Measurements from ENCODE around the gene CST5.
"Not testable (repeated sequence)": the region's sequence is repeated elsewhere in the genome, so short reads cannot be mapped to it uniquely, and the experiment has no call there.

Gene CST5, protein sequence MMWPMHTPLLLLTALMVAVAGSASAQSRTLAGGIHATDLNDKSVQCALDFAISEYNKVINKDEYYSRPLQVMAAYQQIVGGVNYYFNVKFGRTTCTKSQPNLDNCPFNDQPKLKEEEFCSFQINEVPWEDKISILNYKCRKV

GRCh38 chr20:23879328-23879798 lies at the start of gene CST5:
Gene CST5, minus strand, starts transcription at chr20:23879748. Its CDS starts 72 bp downstream, at chr20:23879676.
- DNase-seq, result no peak
- intact Hi-C loops (cut with DNase I), result no loop called here

GRCh38 chr20:23928788-23929187 lies 49.2 kb upstream of the CST5 start:
- intact Hi-C loops (cut with DNase I), result no loop called here
- no peak for DNase-seq

GRCh38 chr20:23928353-23928752 lies 48.8 kb upstream of the CST5 start:
- DNase-seq, result no peak
- intact Hi-C loops (cut with DNase I), result no loop called here

DNA sequence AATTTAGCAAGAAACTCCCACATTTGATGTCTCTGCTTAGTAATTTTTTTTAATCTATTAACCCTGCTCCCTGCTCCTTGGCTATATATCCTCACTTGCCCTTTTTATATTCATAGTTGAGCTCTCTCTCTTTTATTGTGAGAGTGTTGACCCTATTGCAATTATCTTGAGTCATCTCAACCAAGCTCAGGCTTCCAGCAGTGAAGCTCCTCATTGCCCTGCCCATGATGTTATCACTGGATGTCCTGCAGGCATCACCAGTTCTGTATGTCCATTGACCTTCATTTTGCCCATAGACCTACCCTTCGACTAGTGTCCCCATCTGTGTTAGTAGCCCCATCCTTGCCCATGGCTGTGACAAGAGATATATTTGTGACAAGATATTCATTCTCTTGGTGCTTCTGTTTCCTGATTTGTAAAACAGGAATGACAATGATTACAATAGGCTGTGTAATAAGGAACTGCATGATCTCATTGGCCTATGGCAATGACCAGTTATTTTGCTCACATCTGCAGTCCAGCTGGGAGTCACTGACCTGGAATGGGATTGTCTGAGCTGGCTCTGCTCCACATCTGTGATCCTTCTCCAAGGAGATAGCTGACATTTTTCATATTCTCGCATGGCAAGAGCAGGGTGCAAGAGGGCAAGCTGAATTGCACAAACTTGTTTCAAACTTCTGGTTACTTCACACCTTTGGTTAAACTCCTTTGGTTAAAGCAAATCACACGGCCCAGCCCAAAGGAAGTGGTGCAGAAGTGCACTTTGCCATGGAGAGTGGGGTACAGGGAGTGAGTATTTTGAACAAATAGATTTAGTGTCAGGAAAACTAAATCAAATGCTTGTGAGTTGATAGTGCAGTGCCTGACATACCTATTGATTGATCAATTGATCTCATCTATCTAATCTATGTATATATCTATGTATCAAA lies 47.7 kb upstream of the CST5 start:
- intact Hi-C loops (cut with DNase I), result no loop called here
- DNase-seq, result no peak

DNA sequence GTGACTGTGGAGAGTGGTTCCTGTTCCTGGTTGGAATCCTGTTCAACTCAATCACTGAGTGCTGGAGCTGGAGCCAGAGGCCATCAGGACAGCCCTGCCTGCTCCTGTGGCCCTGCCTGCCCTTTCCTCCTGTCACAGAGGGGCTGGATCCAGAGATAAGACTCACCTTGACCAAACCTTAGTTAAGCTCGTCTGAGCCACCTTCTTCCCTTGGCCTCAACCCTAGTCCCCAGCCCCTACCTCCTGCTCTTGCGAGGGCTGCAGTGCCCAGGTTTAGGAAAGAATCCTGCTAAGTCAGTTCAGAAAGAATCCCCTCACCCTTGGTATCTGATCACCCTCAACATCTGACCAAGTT lies 47.0 kb upstream of the CST5 start:
- intact Hi-C loops (cut with DNase I), result no loop called here

GRCh38 chr20:23925789-23926525 lies 46.4 kb upstream of the CST5 start:
- no peak for DNase-seq
- intact Hi-C loops (cut with DNase I), result no loop called here

More for the DNA sequence above, 47.0 kb upstream of the CST5 start:
- no peak for DNase-seq

GRCh38 chr20:23924751-23925150 lies 45.2 kb upstream of the CST5 start:
- intact Hi-C loops (cut with DNase I), result no loop called here
- DNase-seq, result no peak

DNA sequence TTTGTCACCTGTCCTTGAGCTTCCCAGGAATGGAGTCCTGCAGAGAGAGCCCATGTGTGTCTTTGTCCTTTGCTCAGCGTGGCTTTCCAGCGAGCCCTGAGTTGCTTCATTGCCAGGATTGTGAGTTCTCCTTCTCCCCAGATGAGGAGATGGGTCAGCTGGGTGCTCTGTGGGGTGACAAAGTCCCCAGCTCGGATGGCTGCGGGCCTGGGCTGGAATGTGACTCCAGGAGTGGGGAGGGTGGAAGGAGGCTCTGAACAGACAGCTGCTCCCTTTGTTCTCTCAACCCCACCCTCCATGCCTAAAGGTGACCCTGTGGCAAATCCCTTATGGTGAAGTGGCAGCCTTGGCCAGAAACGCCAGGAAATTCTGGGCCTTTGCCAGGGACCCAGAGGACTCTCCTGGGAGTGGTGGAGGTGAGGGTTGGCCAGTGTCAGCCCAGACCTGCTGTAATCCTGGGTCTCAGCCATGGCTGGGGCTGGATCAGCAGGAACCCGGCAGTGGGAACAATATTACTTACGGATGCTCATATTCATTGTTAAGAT lies 44.4 kb upstream of the CST5 start:
- intact Hi-C loops (cut with DNase I), result no loop called here
- DNase-seq, result no peak

DNA sequence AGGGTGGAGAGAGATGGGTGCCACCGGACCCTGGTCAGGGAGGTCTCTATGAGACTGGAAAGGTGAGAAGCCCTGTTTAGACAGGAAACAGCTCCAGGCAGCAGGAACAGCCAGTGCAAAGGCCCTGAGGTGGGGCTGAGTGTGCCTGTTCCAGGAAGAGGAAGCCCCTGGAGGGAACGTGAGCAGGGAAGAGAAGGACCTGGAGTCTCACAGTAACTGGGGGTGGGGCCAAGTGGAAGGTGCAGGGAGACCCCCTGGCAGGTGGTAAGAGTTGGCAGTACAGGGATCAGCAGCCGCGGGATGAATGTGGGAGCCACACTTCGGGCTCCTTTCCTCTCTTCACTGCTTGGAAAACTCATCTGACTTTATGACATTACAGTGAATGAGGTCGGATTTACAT lies 43.8 kb upstream of the CST5 start:
- intact Hi-C loops (cut with DNase I), result no loop called here
- no peak for DNase-seq

DNA sequence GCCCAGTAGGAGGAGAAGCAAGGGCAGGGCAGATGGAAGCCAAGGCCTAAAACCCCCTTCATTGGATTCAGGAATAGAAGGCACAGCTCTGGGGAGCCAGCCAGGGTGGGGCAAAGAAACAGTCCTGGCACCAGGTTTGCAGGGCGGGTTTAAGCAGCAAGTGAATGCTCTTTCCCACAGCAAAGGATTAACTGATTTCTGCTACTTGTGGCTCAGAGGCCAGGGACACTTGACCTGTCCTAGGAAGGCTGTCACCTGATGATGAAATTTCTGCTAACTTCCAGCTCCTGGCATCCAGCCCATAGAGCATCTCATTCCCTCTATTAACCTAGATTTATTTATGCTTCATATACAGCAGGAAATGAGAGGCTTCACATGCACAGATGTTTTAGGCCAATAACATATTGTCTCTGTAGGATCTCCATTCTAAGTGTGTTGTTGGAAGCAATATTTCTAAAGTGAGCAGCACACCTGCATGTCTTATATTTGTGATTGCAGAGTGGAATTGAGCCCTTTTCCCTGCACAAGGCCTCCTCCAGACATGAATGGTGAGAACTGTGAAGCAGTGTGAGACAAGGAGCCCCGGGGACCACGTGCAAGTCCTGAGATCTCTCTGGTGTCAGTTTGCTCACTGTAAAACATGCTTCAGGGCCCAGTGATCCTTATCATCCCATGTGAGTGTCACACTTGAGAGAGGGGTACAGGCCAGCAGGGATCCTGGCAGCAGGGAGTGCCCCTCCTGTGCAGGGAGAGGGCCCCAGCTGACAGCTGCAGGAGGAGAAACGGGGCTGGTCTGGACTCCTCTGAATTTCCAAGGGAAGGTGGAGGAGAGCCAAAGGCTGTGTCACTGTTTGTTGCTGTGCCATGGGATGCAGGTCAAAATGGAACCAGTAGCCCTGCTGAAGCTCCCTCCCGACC lies 41.1 kb upstream of the CST5 start:
- DNase-seq, result no peak
- intact Hi-C loops (cut with DNase I), result no loop called here

DNA sequence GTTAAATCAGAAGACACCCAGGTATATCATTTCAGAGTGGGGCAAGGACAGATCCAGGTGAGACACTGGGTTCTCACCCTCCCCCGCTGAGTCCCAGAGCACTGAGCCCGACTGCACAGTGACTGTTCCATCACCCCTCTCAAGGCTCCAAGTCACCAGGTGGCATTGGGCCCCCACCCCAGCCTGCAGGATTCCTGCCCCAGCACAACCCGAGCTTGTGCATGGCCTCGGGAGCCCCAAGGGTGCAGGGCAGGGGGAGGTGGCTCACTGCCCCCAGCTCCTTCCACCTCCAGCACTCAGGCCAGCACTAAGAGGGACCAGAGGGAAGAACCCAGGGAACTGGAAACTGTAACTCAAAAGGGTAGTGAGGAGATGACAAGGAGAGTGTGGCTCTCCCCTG lies 39.3 kb upstream of the CST5 start:
- intact Hi-C loops (cut with DNase I), result no loop called here

GRCh38 chr20:23918101-23918862 lies 38.7 kb upstream of the CST5 start:
- intact Hi-C loops (cut with DNase I), result no loop called here
- DNase-seq, result no peak

More for the DNA sequence above, 39.3 kb upstream of the CST5 start:
- no peak for DNase-seq

DNA sequence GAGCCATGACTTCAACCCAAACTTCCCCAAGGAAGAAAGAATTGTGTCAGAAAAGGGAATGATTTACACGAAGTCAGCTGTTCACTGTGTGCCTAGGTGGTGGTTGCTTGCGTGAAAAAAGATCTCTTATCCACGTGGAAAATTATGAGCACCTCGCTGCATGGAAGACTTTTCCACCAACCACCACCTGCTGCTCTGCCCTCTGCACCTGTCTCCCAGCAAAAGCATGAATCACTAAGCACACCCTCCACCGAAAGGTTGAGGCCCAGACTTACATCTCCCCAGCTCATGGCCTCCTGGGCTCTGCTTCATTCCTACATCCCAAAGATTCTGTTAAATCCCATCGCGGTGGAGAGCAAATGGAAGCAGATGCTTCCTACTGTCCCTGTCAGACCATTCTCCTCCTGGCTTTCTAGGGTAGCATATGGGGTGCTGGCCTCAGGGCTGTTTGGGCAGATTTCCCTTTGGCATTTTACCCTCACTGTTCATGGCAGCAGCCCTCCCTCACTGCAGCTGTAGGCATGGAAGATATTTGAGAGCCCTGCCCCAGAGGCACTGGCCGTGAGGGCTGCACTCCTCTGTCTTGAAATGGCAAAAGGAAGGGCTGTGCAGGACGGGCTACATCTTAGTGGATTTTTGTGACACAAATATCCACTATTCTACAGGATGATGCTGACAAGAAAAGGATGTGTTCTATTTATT lies 37.6 kb upstream of the CST5 start:
- intact Hi-C loops (cut with DNase I), result no loop called here
- DNase-seq, result no peak

DNA sequence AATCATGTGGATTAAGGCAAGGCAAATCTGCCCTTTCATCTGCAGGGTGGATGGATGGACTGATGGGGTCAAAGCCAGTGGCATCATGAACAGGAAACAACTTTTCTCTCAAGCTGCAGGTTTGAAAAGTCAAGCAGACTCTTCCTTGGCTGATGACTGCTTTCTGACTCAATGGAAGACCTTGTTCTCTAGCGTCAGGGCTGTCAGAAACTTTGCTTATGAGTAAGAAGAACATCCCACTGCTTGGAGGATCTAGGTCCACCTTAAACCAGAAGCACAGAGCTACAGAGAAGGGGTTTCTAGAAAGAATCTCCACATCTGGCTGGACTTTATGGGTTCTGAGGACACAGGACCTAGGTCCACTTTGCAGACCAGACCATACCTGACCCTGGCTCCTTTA lies 36.3 kb upstream of the CST5 start:
- intact Hi-C loops (cut with DNase I), result no loop called here

GRCh38 chr20:23914469-23914868 lies 34.9 kb upstream of the CST5 start:
- DNase-seq; intact Hi-C loops (cut with DNase I): not testable (repeated sequence)

More for the DNA sequence above, 36.3 kb upstream of the CST5 start:
- DNase-seq, result no peak

GRCh38 chr20:23910210-23910609 lies 30.7 kb upstream of the CST5 start:
- intact Hi-C loops (cut with DNase I), result no loop called here
- no peak for DNase-seq

- no peak for DNase-seq
- intact Hi-C loops (cut with DNase I), result no loop called here
These were observed 29.8 kb upstream of the CST5 start for GRCh38 chr20:23909390-23909789.
